ENCODE measurements around the gene LTB4R2.
"Not testable (repeated sequence)": the region's sequence is repeated elsewhere in the genome, so short reads cannot be mapped to it uniquely, and the experiment has no call there.

Gene LTB4R2

DNA sequence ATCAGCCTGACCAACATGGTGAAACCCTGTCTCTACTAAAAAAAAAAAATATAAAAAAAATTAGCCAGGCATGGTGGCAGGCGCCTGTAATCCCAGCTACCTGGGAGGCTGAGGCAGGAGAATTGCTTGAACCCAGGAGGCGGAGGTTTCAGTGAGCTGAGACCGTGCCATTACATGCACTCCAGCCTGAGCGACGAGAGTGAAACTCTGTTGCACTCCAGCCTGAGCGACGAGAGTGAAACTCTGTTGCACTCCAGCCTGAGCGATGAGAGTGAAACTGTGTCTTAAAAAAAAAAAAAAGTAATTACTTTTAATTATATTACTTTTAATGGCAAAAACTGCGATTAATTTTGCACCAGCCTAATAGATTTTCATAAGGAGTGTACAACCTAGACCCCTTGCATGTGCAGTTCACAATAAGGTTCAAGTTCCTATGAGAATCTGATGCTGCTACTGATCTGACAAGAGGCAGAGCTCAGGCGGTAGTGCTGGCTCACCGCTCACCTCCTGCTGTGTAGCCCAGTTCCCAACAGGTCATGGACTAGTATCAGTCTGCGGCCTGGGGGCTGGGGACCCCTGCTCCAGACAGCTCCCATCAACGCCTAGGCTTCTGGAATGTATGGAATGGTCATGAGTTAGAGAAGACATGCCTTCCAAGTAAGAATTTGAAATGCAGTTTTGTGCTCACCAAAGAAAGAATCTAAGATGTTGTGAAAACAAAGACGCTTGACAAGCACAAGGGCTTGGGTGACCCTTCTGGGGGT is 11.5 kb downstream of the LTB4R2 start:
- DNase-seq = no peak

DNA sequence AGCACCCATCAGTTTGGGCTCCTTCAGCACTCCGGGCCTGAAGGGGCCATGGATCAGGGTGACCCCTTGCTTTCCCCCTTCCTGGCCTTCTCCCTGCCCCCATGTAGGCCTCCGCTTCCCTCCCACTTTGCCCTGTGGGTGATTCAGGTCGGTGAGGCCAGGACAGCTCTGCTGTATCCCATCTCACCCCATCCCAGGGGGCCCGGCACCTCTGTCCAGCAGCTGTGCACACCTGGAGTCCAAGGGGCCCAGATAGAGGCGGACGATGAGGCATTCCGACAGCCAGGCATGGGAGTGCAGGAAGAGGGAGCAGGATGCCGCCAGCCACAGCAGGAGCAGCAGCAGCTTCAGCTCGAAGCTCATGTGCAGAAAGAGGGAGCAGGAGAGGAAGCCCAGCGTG is 12.7 kb downstream of the LTB4R2 start:
- no peak for DNase-seq

DNA sequence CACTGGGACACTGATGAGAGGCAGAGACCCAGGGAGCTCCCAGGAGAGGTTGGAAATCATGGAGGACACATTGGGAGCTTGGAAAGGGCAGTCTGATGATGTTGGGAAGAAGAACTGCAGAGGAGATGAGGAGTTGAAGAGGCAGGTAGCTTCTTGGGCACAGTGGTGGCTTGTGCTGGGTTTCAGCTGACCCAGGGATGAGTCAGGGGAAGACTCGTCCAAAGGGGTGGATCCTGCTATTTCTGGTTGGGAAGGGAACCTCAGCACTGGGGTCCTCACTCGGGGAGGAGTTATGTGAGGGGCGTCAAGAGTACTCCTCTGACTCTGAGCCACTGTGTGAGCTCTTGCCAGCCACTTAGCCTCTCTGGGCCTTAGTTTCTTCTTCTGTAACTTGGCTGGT is 13.4 kb downstream of the LTB4R2 start:
- no peak for DNase-seq

DNA sequence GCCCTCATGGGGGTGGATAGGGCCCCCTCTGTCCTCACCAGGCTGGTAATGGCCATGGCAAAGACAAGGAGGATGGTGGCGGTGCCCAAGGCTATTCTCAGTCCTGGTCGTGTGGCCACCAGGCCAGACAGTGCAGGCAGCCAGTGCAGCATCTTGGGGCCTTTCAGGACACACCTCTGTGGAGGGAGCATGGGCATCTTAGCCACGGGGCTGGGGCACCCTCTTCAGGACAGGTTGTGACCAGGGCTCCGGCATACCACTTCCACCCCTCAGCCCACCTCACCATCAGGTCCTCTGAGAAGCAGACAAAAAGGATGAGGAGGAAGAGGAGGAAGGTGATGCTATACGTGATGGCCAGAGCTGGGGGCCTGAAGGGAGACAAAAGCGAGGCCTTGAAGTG is 14.1 kb downstream of the LTB4R2 start:
- no peak for DNase-seq

DNA sequence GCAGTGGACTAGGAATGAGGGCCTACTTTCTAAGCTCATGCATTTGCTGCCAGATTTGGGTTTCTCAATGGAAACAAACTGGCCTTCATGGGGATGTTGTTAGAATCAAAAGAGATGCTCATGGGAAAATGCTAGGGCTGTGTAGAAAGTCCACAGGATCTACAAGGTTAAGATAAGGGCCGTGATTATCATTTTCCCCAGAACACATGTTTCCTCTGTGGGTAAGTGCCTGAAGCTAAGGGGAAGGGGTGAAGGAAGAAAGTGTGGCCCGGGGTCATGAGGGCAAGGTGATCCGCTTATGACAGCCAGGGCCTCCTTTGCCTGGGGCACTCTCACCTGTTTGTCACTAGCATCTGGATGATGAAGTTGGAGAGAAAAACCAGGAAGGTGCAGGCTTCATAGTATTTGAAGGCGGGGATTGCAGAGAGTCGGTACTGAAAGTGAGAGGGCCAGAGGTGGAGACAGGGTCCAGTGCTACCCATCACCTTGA is 15.1 kb downstream of the LTB4R2 start:
- no peak for DNase-seq

DNA sequence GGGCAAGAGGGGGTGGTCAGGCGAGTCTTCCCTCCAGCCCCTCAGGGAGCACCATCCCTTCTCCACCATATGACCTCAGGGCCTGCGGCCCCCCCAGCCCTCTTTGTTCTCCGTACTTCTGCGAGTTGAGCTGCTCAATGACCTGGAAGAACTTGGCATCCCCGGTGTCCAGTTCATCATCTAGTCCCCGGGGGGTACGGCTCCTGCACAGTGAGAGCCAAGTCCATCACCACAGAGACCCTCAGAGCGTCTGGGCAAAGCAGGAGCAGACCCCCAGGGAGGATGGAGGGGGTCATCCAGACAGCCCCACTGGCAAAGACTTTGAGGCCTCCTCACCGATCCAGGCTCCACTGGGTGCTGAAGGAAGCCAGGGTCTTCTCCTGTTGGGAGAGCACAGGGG is 16.0 kb downstream of the LTB4R2 start:
- no peak for DNase-seq

DNA sequence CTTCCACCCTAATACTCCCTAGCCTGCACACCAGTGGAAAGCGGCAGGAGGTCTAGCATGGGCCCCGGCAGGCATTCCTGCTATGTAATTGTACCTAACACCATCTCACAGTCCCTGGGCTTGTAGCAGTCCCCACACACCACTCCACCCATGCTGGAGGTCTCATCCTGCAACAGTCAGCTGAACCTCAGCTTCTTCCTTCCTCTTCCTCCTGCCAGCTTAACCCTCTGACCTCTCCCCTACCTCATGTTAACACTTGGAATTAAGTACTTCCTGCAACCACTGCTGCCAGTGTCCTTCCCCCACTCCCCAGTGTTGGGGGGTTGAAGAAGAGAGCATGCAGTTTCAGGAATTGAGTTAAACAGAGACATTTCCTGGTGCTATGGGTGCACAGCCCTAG is 17.4 kb downstream of the LTB4R2 start:
- DNase-seq = peak; percentile 56

DNA sequence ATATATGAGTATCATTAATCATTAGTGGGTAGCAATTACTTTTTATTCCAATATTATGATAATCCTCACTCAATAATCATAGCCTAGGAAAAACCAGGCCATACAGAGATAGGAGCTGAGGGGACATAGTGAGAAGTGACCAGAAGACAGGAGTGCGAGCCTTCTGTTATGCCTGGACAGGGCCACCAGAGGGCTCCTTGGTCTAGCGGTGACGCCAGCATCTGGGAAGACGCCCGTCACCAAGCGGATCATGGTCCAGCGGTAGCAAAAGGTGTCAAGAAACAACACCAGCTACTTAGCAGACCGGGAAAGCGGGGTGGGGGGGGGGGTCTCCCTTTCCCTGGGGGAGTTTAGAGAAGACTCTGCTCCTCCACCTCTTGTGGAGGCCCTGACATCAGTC is 18.0 kb downstream of the LTB4R2 start:
- not testable (repeated sequence) for DNase-seq

DNA sequence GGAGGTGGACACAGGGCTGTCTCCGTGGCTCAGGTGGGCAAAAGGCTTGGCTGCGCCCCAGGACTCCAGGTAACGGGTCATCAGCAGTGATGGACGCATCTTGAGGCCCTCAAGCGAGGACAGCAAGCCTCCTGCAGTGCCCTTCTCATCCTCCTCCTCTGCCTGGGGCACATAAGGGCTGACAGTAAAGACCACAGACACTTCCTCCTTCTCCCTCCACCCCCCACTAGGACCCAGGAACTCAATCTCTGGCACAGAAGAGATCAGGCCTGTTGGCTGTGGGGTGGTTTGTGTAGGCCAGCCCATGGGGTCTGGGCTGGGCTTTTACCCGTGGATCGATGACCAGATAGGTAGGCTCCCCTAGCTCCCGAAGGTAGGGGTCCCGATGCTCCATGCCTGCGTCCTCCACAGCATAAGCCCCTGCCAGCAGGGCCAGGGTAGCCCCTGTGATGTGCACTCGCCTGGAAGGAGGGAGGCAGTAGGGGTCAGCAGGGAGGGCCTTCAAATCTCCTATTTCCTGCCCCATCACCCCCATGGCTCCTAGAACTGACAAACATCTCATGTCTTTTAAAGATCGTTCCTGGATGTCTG is 19.2 kb downstream of the LTB4R2 start:
- no peak for DNase-seq

DNA sequence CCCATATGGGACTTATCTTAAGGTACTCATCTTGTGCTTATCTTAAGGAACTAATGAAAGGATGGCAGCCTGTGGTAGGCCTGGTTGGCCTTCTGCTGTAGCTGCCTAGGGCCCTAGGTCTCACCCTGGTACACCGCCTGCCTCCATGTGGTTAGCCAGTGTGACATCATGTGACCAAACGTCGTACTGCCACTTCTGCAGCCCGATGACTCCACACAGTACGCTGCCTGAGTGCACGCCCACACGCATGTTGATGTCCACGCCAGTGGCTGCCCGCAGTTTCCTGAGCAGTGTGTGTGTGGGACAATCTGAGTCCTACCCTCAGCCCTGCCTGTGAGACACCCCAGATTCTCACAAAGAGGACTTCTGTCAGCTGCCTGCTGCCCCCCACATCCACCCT is 19.8 kb downstream of the LTB4R2 start:
- peak; percentile 44 for DNase-seq

DNA sequence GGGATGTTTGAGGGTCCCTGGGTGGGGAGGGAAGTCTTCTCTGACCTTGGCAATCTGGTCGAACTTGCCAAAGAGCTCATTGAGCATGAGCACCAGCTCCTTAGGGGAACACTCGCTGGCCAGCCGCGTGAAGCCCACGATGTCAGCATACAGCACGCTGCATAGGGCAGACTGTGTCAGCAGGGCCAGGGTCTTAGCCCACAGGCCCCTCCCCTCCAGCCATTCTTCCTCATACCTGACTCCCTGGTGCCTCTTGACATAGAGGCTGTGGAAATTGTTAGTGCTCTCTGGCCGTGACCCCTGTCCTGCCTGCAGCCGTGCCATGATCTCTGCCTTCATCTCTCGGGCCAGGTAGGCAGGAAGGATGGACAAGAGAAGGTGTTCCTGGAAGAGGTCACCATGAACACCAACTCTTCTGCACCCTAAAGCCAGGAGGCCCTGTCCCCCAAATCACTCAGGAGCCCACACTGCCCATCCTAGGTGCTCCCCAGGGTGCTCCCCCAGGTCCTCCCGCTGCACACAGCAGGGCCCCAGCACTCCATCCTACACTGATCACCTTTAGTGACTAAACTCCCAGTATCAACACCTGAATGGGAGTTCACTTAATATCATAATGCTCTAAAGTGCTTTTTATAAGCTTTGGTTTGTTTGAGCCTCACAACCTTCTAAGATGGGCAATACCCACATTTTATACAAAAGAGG is 21.2 kb downstream of the LTB4R2 start:
- DNase-seq = no peak

DNA sequence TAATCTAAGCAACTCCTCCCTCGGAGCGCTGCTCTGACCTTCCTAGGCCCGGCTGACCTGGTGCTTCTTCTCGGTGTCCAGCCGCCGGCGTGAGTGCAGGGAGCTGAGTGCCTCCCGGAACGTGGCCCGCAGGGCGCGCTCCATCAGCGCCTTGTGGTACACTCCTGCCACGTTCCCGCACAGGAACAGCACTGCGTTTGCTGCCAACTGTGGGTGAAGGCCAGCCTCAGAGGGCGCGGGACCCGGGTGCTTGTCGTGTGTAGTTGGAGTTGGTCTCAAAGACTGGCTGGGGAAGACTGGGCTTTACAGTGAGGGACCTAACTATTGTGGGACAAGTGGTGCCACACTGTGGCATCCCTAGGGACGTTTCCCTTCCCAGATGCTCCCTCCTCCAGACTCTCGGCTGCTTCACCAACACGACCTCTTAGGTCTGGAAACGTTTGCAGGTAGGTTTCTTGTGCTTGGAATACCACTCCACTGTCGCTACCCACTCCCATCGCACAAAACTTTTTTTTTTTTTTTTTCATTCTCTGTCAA is 21.9 kb downstream of the LTB4R2 start:
- no peak for DNase-seq

DNA sequence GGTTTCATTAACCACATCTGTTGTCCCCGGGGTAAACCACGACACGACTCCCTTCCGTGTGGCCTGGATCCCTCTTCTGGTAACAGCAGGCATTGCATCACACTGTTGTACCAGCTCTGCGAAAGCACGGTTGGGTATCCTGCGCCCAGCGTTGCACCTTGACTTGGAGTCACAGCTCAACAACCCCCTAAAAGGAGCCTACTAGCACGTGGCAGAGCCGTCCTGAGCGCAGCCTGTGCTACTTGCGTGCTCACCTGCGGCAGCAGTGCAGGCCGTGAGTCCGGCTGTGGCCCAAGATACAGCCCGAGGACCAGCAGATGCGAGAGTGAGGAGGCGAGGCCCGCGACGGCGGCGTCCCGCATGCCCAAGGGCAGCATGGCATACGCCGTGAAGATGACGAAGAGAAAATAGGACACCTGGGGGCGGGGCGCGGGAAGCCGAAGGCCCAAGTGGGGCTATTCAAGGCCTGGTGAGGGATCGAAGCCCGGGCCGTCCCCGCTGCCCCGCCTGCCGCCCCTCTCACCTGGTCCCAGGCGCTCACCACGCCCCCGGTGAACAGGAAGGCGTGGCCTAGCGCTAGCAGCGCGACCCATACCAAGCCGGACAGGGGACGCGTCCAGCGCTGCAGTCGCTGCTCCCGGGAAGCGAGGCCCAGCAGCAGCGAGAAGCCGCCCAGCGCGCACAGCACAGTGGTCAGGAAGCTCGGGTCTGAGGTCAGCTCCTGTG is 22.5 kb downstream of the LTB4R2 start:
- peak; percentile 70 for DNase-seq

DNA sequence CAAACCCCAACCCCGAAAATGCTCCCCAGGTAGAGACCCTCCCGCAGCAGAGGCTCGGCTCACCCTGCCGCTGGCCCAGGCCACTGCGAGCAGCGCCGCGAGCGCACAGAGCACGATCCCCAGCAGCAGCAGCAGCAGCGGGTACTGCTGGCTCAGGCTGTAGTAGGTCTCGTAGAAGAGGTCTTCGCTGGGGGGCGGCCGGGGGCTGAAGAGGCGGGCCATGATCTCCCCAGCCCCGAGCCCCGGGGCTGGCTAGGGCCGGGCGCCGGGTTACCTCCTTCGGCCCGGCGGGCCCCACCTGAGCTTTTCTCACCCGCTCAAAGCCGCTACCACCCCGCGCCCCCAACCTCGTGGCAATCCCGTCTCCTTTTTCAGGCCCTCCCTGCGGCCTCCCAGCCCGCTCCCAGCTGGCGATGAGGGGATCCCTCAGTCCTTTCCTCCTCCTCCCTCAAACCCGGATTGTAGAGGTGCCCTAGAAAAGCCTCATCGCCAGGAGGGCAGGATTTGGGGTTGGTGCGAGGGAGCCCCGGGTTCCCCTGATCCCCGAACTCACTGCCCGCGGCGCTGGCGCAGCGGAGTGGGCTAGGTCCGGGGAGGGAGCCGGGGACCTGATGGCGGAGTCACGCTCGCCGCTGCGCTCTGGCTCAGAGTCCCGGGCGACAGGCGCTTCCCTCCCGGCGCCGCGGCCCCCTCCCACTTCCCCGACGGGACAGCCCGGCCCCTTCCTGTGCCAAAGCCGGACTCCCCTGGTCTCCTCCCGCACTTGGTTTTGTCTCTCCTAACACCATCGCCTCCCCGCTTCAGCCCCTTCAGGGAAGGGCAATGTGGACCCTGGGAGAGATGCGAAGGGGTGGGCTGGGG is 24.7 kb downstream of the LTB4R2 start, which contains the start of gene ADCY4:
ADCY4 (minus strand) TSS at position 641 of the 861 bp plus-strand sequence; CDS start at position 222, 419 bp downstream.
- DNase-seq = no peak

DNA sequence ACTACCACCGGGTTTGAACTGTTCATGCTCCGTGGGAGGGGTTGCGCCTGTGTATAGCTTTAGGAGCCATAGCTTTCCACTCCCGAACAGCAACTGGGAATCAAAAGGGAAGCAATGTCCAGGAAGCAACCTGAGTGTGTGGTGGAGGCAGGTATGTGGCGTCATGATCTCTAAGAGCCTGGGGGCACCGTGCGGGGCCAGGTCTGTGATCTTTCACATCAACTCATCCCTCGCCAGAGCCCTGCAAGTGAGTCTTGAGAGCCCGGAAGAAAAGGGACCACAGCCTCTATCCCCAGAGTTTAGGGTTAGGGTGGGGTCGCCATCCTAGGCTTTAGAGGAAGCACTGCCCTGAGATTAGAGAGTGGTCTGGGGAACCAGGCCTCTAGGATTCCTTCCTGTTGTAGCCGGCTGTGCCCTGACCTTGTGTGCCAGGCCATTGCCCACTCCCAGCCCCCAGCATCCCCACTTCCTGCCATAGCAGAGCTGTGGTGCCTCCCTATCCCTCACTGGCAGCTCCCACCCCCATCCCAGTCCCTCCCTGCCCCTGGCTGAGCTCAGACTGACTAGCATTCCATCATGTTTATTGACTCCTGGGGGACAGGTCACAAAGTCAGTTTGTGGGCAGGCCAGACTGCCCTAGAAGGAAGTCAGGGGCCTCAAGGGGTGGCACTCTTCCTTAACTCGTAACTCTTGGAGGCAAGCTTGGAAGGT is 25.7 kb downstream of the LTB4R2 start:
- peak; percentile 66 for DNase-seq

DNA sequence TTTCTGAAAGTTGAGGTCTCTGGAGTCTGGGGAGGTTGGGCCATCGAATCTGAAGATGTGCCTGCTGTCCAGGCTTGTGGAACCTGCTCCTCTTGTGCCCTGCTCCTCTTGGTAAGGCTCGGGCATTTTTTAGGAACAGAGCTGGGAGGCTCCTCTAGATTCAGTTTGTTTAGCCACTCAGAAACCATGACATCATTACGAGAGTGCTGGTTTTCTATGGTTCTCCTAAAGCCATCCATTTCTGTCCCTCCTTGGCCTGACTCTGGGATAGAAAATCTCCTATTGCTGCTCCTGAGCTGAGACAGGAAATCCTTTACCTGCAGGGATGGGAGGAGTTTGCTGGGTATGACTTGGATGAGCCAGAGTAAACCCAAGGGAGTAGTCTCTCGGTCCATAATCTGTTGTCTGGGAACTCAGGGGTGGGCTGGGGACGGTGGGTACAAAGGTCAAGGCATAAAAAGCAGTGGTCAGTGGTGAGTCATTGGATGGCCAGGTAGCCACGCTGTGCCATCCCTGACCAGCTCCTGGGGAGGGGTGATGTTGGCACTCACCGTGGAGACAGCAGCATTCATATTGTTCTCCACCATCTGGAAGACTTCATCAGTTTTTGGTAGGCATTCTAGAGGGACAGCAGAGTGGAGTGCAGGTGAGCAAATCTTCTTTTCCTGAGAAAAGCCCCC is 27.3 kb downstream of the LTB4R2 start:
- no peak for DNase-seq

DNA sequence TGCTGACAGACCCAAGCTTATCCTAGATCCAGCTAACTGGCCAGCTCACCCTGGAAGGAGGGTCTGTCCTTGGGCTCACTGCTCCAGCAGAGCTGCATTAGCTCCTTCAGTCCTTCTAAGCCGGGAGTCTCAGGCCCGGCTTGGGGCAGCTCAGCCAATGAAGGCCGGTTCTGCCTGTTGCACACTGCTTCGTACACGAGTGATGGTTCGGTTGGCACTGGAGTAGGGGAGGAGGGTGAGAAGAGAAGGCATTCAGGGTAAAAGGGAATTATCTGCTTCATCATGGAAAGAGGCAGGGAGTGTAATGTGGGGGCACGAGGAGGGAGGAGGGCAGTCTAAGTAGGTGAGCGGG is 27.9 kb downstream of the LTB4R2 start:
- no peak for DNase-seq

DNA sequence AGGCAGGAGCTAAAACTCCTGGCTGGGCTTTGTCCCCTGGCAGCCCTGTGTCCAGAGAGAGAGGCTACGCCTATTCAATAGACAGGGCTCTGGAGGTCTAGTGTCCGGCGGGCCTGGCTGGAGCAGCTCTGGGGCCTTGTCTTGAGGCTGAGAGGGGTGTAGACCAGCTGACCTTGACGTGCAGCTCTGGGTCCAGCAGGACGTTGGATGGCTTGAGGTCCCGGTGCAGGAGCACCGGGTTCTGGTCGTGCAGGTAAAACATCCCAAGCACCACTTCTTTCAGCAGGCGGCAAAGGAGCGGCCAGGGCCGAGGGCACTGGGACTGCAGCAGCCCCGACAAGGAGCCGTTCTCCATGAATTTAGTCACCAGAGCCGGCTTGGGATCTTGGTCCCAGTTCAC is 28.9 kb downstream of the LTB4R2 start:
- no peak for DNase-seq

DNA sequence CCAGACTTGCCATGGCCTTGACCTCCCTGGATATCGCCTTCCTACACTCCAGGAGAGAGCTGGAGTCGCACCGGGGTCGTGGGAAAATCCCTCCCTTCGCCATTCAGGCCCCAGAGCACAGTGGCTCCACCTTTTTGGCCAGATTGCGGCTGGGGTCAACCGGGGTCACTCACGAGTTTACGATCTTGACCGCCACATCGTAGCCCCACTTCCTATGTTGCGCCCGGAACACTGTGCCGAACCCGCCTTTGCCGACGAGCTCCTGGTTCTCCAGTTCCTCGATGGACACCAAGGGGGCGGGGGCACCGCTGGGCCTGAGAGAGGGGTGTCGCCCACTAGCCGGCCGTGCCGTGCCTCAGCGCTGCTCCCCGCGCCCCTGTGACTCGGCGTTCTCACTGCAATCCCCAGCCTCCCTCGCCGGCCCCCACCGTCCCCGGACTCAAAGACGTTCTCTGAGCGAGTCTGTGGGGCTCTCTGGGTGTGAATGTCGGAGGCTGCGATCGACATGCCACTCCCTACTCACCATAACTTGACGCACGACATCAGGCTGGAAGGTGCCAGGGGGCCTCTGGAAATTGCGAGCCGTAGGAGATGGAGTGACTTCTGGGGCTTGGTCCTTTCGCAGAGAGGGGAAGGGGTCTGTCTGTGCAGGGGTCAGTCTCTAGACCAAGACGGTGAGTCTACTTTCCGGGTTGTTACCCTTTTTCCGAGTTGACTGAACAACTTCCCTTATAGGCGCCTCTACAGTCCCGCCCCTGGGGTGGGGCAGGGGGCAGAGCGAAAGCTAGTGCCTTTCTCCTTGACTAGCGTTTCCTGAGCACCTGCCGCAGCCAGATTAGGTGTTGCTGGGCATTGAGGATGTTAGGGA is 29.6 kb downstream of the LTB4R2 start, which contains the start of gene RIPK3:
RIPK3 (minus strand) TSS at position 708 of the 868 bp plus-strand sequence; CDS start at position 543, 165 bp downstream.
- peak; percentile 23 for DNase-seq

DNA sequence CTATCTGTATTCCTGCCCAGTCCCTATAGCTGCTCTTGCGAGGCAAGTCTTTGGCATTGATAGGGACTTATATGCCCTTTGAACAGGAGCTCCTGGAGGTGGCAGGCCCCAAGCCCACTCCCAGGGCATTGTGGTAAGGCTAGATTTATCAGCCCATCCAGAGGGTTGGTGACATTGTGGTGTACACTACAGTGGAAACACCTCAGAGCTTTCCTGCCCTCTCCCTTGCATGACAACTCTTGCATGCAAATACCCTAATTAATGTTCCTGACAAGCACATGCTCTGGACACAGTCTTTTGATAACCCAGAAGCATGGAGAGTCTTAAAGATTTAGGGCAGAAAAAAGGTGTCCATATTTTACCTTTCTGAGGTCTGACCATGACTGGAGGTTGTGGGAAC is 30.7 kb downstream of the LTB4R2 start:
- no peak for DNase-seq
